Measurements from ENCODE around the gene TOMM40L.

GRCh38 chr1:161206411-161207140 lies 19.3 kb upstream of the TOMM40L start:
- TF ChIP-seq CTCF (IDR thresholded peaks at IDR 0.05) (no peak), EP300 (IDR thresholded peaks at IDR 0.05) (no peak), POLR2AphosphoS5 (IDR thresholded peaks at IDR 0.05) (peak; percentile 2), POLR2A (IDR thresholded peaks at IDR 0.05) (no peak)

Data from gastroesophageal sphincter (tissue), 3 donors.